K562 (cell line): ENCODE results near the gene ABT1. TPM values are rescaled to one million over a fixed set of nuclear protein-coding genes. Genes with fewer than 3 reads are reported as not detected.

Source experiments
- CHAMP1 ChIP-seq: fragments of 450-650 bp; IDR thresholded peaks from 2 replicates; pipeline ENCODE4 v1.6.1; 2016; ENCODE audit warnings: mild to moderate bottlenecking
- NBN ChIP-seq: fragments of 450-650 bp; IDR thresholded peaks from 2 replicates; pipeline ENCODE4 v1.6.1; 2016; ENCODE audit warnings: low read depth, mild to moderate bottlenecking
- PHB2 ChIP-seq: fragments of 450-650 bp; IDR thresholded peaks from 2 replicates; pipeline ENCODE4 v1.6.1; 2017; ENCODE audit warnings: low read depth
- RREB1 ChIP-seq: fragments of 250-450 bp; sonication (Bioruptor Pico); IDR thresholded peaks from 2 replicates; pipeline ENCODE4 v1.4.0; 2020
- SETDB1 ChIP-seq: IDR thresholded peaks from one replicate; pipeline ENCODE4 v1.6.1; 2012; ENCODE audit warnings: low read length, control low read depth, inconsistent platforms
- SMARCA5 ChIP-seq: fragments of 450-650 bp; IDR thresholded peaks from 2 replicates; pipeline ENCODE4 v1.6.1; 2016
- ZNF143 ChIP-seq: sonication (generic); formaldehyde crosslinking; IDR thresholded peaks from 2 replicates; pipeline ENCODE4 v1.9.0; 2022; ENCODE audit warnings: mild to moderate bottlenecking, missing genetic modification reagents
- ZNF318 ChIP-seq, 2 experiments: fragments of 450-650 bp; IDR thresholded peaks; 2 replicates each; pipeline ENCODE4 v1.6.1; 2016; ENCODE audit warnings: mild to moderate bottlenecking in 2 of 2, borderline replicate concordance in 1 of 2, low read depth in 1 of 2, moderate library complexity in 1 of 2
- polyA plus RNA-seq, 8 experiments: library from polyadenylated mRNA; depleted of rRNA in 4 of 8; stranded (reverse) in 5 of 8; unstranded in 3 of 8; fragments of >200 nt; fragmentation: Nextera tagmentation in 2 of 8; fragmentation: Illumina TruSeq in 1 of 8; extraction: Ambion mirVana in 2 of 8; extraction: Trizol in 1 of 8; gene quantifications; 2 replicates each; pipeline versions ENCODE4 v1.2.1 to v1.2.3, GENCODE V29; 2011 to 2014; ENCODE audit warnings: inconsistent platforms in 1 of 8, missing spikeins in 1 of 8
- total RNA-seq, 7 experiments: library from RNA; depleted of rRNA in 6 of 7; stranded (reverse); fragments of >200 nt in 6 of 7; fragmentation: Illumina TruSeq in 2 of 7; extraction: Trizol in 2 of 7; gene quantifications; 2 replicates each; pipeline versions ENCODE4 v1.2.1 to v1.2.3, GENCODE V29; 2011 to 2021; ENCODE audit warnings: low replicate concordance in 1 of 7
- TF ChIP-seq, protein P1 (sequence below): fragments of 450-650 bp; conservative IDR thresholded peaks from 2 replicates; pipeline ENCODE4 v1.6.1; 2016; ENCODE audit warnings: missing genetic modification characterization, low read depth, mild to moderate bottlenecking, control low read depth, missing compliant biosample characterization

ABT1 gene
- total and polyA plus RNA-seq, 9 of the 15 experiments (the other 6 are each of a cell fraction or from before 2014, with no cell fraction given): 8.8 to 52.7 (median 40.7) TPM

DNA sequence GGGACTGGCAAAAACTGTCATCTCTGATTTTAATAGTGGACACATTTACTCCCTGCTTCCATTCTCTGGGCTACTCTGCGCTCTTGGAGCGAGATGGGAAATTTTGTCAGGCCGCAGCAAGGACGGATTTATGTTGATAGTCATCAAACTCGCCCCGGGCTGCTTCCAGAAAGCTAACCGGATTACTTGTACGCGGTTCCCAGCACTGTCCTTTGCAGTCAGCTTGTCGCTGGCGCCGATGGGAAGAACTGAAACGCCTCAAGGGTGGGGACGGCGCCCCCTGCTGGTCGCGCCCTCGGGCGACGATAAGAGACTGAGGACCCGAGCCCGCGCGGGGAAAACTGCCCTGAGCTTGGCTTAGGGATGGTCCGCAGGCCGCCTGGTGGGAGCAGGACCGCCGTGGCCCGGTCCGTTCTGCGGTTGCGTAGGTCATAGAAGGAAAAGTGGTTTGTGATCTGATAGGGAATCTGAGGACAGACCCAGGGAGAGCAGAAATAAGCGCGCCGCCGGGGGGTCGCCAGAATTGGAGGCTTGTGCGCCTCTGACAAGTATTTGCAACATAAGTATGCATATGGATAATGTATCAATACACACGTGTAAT is 984 bp upstream of the ABT1 start (continued):
- TF ChIP-seq RREB1 (CRISPR knock-in tag) (0 out of 2 replicates have a peak, but pooled peaks have one; percentile 55), PHB2 (no peak), NBN (peak; percentile 93), CHAMP1 (no peak), SETDB1 (peak; percentile 35), SMARCA5 (peak; percentile 70), ZNF143 (CRISPR knock-in tag) (no peak), ZNF318 (IDR thresholded peaks at IDR 0.05; ENCODE audit: borderline replicate concordance in 1 of 2, low read depth in 1 of 2) (no peak)
- TF ChIP-seq, protein P1, sequence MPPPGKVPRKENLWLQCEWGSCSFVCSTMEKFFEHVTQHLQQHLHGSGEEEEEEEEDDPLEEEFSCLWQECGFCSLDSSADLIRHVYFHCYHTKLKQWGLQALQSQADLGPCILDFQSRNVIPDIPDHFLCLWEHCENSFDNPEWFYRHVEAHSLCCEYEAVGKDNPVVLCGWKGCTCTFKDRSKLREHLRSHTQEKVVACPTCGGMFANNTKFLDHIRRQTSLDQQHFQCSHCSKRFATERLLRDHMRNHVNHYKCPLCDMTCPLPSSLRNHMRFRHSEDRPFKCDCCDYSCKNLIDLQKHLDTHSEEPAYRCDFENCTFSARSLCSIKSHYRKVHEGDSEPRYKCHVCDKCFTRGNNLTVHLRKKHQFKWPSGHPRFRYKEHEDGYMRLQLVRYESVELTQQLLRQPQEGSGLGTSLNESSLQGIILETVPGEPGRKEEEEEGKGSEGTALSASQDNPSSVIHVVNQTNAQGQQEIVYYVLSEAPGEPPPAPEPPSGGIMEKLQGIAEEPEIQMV: peak; percentile 65
